Measurements from ENCODE around the gene PHC2. TPM values are rescaled to one million over a fixed set of nuclear protein-coding genes. Genes with fewer than 3 reads are reported as not detected.
A peak's percentile ranks its signal among the peaks of the same experiment; 100 is the strongest.

The PHC2 gene
- total and polyA plus RNA-seq, 9 of the 15 experiments (the other 6 are each of a cell fraction or from before 2014, with no cell fraction given) = 3.1 to 67.6 (median 34.6) TPM

GRCh38 chr1:33430692-33431593 lies at the start of gene PHC2 (continued):
- TF ChIP-seq ASH1L (IDR thresholded peaks at IDR 0.05; ENCODE audit: borderline replicate concordance, low read depth, partially characterized antibody) = no peak
- peak; percentile 69 for TF ChIP-seq CCNT2 (IDR thresholded peaks at IDR 0.05; ENCODE audit: borderline replicate concordance, extremely low read depth, insufficient read length, low read depth, low read length)
- no peak for TF ChIP-seq PCBP1 (IDR thresholded peaks at IDR 0.05; ENCODE audit: low read depth, low read length, poor library complexity, severe bottlenecking)
- no peak for TF ChIP-seq COPS2 (conservative IDR thresholded peaks at IDR 0.05)
- peak; percentile 29; the same call in 1 of the 2 replicates for TF ChIP-seq CBFA2T2 (conservative IDR thresholded peaks at IDR 0.05)
- TF ChIP-seq FOXP1 (CRISPR knock-in tag; IDR thresholded peaks at IDR 0.05) = 0 out of 2 replicates have a peak, but pooled peaks have one; percentile 68
- peak; percentile 81 for TF ChIP-seq RB1 (IDR thresholded peaks at IDR 0.05; ENCODE audit: low read depth)
- no peak for TF ChIP-seq ZNF280A (IDR thresholded peaks at IDR 0.05; ENCODE audit: low read depth, partially characterized antibody)
- peak; percentile 68 for TF ChIP-seq SP1 (CRISPR knock-in tag; IDR thresholded peaks at IDR 0.05)
- TF ChIP-seq ZBTB7A (IDR thresholded peaks at IDR 0.05; ENCODE audit: borderline replicate concordance, control insufficient read depth, low read depth, low read length) = peak; percentile 87; the same call in 1 of the 2 replicates
- TF ChIP-seq GTF2E2 (tag; IDR thresholded peaks at IDR 0.05) = no peak
- TF ChIP-seq GATAD2B (IDR thresholded peaks at IDR 0.05; ENCODE audit: borderline replicate concordance) = peak; percentile 72
- no peak for TF ChIP-seq MEF2A (IDR thresholded peaks at IDR 0.05; ENCODE audit: control insufficient read depth, low read depth, low read length)
- no peak for TF ChIP-seq MAFF (IDR thresholded peaks at IDR 0.05; ENCODE audit: low read length)
- no peak for TF ChIP-seq TSHZ1 (CRISPR knock-in tag; IDR thresholded peaks at IDR 0.05)
- peak in 1 of 2 experiments; percentile 53; a peak in 1 of 4 replicates for TF ChIP-seq NONO (IDR thresholded peaks at IDR 0.05; ENCODE audit: low read depth in 2 of 2, low read length in 1 of 2)
- no peak for TF ChIP-seq ID3 (CRISPR knock-in tag; IDR thresholded peaks at IDR 0.05)
- peak; percentile 52 for TF ChIP-seq ID3 (tag; IDR thresholded peaks at IDR 0.05)
- TF ChIP-seq YBX1 (IDR thresholded peaks at IDR 0.05) = no peak
- TF ChIP-seq NR2C2 (CRISPR knock-in tag; IDR thresholded peaks at IDR 0.05) = no peak
- TF ChIP-seq NR2C2 (tag; IDR thresholded peaks at IDR 0.05) = peak; percentile 41; the same call in 1 of the 2 replicates

Data from K562 (cell line).